Uterus (tissue), 2 donors: Measurements from ENCODE around the gene SLC39A11.

Experiments
- CTCF ChIP-seq, 4 experiments: fragments of 200-600 bp in 2 of 4; fragments of 450-650 bp in 2 of 4; sonication (generic) in 2 of 4; IDR thresholded peaks; one replicate each; pipeline ENCODE4 v1.5.1; 2016 to 2019; ENCODE audit warnings: antibody characterized with exemption in 4 of 4, mild to moderate bottlenecking in 2 of 4, moderate library complexity in 1 of 4
- POLR2A ChIP-seq, 2 donors: fragments of 450-650 bp; IDR thresholded peaks; one replicate each; pipeline ENCODE4 v1.6.1; 2016; ENCODE audit warnings: antibody characterized with exemption in 2 of 2, mild to moderate bottlenecking in 1 of 2, moderate library complexity in 1 of 2

GRCh38 chr17:72608436-72608835 lies 484.1 kb downstream of the SLC39A11 start:
- TF ChIP-seq CTCF (IDR thresholded peaks at IDR 0.05) (no peak), POLR2A (IDR thresholded peaks at IDR 0.05) (no peak)
